ENCODE results near the gene SLC43A2. TPM values are rescaled to one million over a fixed set of nuclear protein-coding genes. Genes with fewer than 3 reads are reported as not detected.

Gene SLC43A2
- polyA plus RNA-seq, 1 donor from 2014 or later = 60.1 TPM

DNA sequence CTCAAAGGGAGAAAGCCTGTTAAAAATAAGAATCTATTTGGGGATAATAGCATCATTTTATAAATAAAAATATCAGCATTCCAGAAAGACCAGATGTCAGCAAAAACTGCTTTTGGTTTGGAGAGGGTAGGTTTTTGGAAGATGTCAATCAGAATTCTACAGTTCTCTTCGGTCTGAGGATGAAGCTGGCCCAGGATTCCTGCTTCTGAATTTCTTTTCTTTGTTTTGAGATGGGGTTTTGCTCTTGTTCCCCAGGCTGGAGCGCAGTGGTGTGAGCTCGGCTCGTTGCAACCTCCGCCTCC, 35.1 kb downstream of the SLC43A2 start:
- Histone ChIP-seq H3F3A (ENCODE audit: insufficient read depth, low read length, poor library complexity, severe bottlenecking) (no peaks in the 10 kb centered on the region), H3K27ac (ENCODE audit: low read length) (no peak overlapping the region), H3K4me3 (ENCODE audit: low read length) (no peak overlapping the region), H4K20me1 (ENCODE audit: insufficient read depth) (no peaks in the 10 kb centered on the region), H3K9me3 (ENCODE audit: low read length) (no peaks in the 10 kb centered on the region), H2AFZ (ENCODE audit: low read depth, low read length) (no peak overlapping the region), H3K4me2 (ENCODE audit: low read length) (no peak overlapping the region), H3K36me3 (ENCODE audit: insufficient read depth, low read length) (no peaks in the 10 kb centered on the region), H3K9me2 (ENCODE audit: insufficient read depth, low read length) (no peaks in the 10 kb centered on the region), H3K79me2 (replicated peaks; ENCODE audit: insufficient read depth, low read length) (no peaks in the 10 kb centered on the region), H3K9ac (ENCODE audit: low read length) (no peak overlapping the region), H3K27me3 (ENCODE audit: insufficient read depth, low read depth, low read length) (no peaks in the 10 kb centered on the region)
- no peak for TF ChIP-seq TAF1 (IDR thresholded peaks at IDR 0.05; ENCODE audit: low read depth)
- TF ChIP-seq RAD21 (conservative IDR thresholded peaks at IDR 0.05) = no peak
- TF ChIP-seq, protein P1, sequence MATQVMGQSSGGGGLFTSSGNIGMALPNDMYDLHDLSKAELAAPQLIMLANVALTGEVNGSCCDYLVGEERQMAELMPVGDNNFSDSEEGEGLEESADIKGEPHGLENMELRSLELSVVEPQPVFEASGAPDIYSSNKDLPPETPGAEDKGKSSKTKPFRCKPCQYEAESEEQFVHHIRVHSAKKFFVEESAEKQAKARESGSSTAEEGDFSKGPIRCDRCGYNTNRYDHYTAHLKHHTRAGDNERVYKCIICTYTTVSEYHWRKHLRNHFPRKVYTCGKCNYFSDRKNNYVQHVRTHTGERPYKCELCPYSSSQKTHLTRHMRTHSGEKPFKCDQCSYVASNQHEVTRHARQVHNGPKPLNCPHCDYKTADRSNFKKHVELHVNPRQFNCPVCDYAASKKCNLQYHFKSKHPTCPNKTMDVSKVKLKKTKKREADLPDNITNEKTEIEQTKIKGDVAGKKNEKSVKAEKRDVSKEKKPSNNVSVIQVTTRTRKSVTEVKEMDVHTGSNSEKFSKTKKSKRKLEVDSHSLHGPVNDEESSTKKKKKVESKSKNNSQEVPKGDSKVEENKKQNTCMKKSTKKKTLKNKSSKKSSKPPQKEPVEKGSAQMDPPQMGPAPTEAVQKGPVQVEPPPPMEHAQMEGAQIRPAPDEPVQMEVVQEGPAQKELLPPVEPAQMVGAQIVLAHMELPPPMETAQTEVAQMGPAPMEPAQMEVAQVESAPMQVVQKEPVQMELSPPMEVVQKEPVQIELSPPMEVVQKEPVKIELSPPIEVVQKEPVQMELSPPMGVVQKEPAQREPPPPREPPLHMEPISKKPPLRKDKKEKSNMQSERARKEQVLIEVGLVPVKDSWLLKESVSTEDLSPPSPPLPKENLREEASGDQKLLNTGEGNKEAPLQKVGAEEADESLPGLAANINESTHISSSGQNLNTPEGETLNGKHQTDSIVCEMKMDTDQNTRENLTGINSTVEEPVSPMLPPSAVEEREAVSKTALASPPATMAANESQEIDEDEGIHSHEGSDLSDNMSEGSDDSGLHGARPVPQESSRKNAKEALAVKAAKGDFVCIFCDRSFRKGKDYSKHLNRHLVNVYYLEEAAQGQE (IDR thresholded peaks at IDR 0.05; ENCODE audit: borderline replicate concordance) = no peak
- no peak for TF ChIP-seq EP300 (conservative IDR thresholded peaks at IDR 0.05; ENCODE audit: poor library complexity, severe bottlenecking)
- TF ChIP-seq POLR2AphosphoS5 (IDR thresholded peaks at IDR 0.05) = no peak
- no peak for TF ChIP-seq SMC3 (conservative IDR thresholded peaks at IDR 0.05; ENCODE audit: poor library complexity)
- TF ChIP-seq, protein P2, sequence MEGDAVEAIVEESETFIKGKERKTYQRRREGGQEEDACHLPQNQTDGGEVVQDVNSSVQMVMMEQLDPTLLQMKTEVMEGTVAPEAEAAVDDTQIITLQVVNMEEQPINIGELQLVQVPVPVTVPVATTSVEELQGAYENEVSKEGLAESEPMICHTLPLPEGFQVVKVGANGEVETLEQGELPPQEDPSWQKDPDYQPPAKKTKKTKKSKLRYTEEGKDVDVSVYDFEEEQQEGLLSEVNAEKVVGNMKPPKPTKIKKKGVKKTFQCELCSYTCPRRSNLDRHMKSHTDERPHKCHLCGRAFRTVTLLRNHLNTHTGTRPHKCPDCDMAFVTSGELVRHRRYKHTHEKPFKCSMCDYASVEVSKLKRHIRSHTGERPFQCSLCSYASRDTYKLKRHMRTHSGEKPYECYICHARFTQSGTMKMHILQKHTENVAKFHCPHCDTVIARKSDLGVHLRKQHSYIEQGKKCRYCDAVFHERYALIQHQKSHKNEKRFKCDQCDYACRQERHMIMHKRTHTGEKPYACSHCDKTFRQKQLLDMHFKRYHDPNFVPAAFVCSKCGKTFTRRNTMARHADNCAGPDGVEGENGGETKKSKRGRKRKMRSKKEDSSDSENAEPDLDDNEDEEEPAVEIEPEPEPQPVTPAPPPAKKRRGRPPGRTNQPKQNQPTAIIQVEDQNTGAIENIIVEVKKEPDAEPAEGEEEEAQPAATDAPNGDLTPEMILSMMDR (IDR thresholded peaks at IDR 0.05; ENCODE audit: poor library complexity, severe bottlenecking) = no peak
- TF ChIP-seq MXI1 (conservative IDR thresholded peaks at IDR 0.05; ENCODE audit: poor library complexity, severe bottlenecking) = no peak
- no peak for TF ChIP-seq EZH2 (IDR thresholded peaks at IDR 0.05; ENCODE audit: borderline replicate concordance, insufficient read depth, low read length, poor library complexity, severe bottlenecking)

DNA sequence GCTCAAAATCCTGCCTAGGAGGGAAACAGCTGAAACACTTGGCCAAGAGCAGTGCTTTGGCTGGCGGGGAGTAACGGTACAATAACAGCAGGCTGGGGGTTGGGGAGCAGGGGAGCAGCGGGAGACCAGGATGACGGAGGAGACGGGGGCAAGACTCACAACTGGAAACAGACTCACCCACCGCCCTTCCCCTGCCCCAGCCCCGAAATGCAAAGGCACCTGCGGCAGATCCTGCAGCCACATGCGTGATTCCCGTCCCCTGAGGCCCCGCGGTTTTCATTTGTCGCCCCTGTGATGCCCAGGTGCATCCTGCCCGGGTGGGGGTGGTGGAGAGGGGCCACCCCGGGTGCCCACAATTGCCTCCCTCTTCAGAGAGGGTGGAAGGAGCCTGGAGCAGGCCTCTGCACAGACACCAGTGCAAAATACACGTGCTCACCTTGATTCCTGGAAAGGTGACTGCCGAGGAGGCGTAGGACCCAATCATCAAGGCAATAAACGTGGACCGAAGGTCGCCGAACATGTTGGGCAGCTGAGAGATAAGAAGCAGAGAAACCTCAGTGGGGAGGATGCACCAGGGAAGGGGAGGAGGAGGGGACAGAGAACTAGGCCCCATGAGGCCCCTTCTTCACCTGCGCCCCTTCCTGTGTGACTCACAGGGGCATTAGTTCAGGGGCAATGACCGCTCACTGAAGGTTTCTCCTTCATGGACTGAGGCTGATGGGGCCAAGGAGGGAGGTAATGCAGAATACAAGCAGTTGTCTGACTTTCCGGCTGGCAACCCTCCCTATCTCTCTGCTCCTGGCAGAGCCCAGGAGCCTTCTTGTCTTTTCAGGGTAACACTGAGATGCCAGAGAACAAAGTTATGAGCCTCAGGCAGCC, 35.6 kb downstream of the SLC43A2 start:
- Histone ChIP-seq H3K9ac (ENCODE audit: low read length) (no peak overlapping the region), H3K4me2 (ENCODE audit: low read length) (no peak overlapping the region), H3K79me2 (replicated peaks; ENCODE audit: insufficient read depth, low read length) (no peaks in the 10 kb centered on the region), H3K4me3 (ENCODE audit: low read length) (no peak overlapping the region), H3K36me3 (ENCODE audit: insufficient read depth, low read length) (no peaks in the 10 kb centered on the region), H3K9me2 (ENCODE audit: insufficient read depth, low read length) (no peaks in the 10 kb centered on the region), H3F3A (ENCODE audit: insufficient read depth, low read length, poor library complexity, severe bottlenecking) (no peaks in the 10 kb centered on the region), H3K9me3 (ENCODE audit: low read length) (no peaks in the 10 kb centered on the region), H3K27me3 (ENCODE audit: insufficient read depth, low read depth, low read length) (no peaks in the 10 kb centered on the region), H4K20me1 (ENCODE audit: insufficient read depth) (no peaks in the 10 kb centered on the region), H3K27ac (ENCODE audit: low read length) (no peak overlapping the region), H2AFZ (ENCODE audit: low read depth, low read length) (no peak overlapping the region)
- no peak for TF ChIP-seq EZH2 (IDR thresholded peaks at IDR 0.05; ENCODE audit: borderline replicate concordance, insufficient read depth, low read length, poor library complexity, severe bottlenecking)
- TF ChIP-seq RAD21 (conservative IDR thresholded peaks at IDR 0.05) = no peak
- TF ChIP-seq EP300 (conservative IDR thresholded peaks at IDR 0.05; ENCODE audit: poor library complexity, severe bottlenecking) = no peak
- no peak for TF ChIP-seq TAF1 (IDR thresholded peaks at IDR 0.05; ENCODE audit: low read depth)
- TF ChIP-seq SMC3 (conservative IDR thresholded peaks at IDR 0.05; ENCODE audit: poor library complexity) = no peak
- TF ChIP-seq MXI1 (conservative IDR thresholded peaks at IDR 0.05; ENCODE audit: poor library complexity, severe bottlenecking) = no peak
- no peak for TF ChIP-seq POLR2AphosphoS5 (IDR thresholded peaks at IDR 0.05)
- TF ChIP-seq, protein P2 (IDR thresholded peaks at IDR 0.05; ENCODE audit: poor library complexity, severe bottlenecking) = no peak
- TF ChIP-seq, protein P1 (IDR thresholded peaks at IDR 0.05; ENCODE audit: borderline replicate concordance) = no peak
